H1 (cell line): ENCODE results near the gene LSM3.

Source experiments
- CTCF ChIP-seq, 3 experiments: IDR thresholded peaks; 1 replicate in 2 of 3; 2 replicates in 1 of 3; pipeline versions ENCODE4 v1.5.1 to v1.6.1; 2011; ENCODE audit warnings: low read length in 3 of 3, mild to moderate bottlenecking in 3 of 3, inconsistent platforms in 2 of 3, low read depth in 1 of 3, moderate library complexity in 1 of 3; ENCODE audit not compliant: insufficient read depth in 1 of 3; ENCODE audit errors: control extremely low read depth in 1 of 3
- EP300 ChIP-seq, 2 experiments: IDR thresholded peaks; 1 replicate in 1 of 2; 2 replicates in 1 of 2; pipeline ENCODE4 v1.6.1; 2011 to 2012; ENCODE audit warnings: low read depth in 2 of 2, low read length in 2 of 2, mild to moderate bottlenecking in 2 of 2, borderline replicate concordance in 1 of 2, inconsistent platforms in 1 of 2, moderate library complexity in 1 of 2
- SIN3A ChIP-seq, 2 experiments: IDR thresholded peaks in 1 of 2; conservative IDR thresholded peaks in 1 of 2; 2 replicates each; pipeline ENCODE4 v1.6.1; 2011 to 2012; ENCODE audit warnings: low read length in 2 of 2, improper control_type of control experiment in 1 of 2, low read depth in 1 of 2, mild to moderate bottlenecking in 1 of 2

- TF ChIP-seq EP300 (IDR thresholded peaks at IDR 0.05; ENCODE audit: borderline replicate concordance in 1 of 2, low read depth in 2 of 2, low read length in 2 of 2), result no peak
- no peak for TF ChIP-seq SIN3A (conservative IDR thresholded peaks at IDR 0.05 in 1 of 2, IDR thresholded peaks at IDR 0.05 in 1 of 2; ENCODE audit: low read depth in 1 of 2, low read length in 2 of 2)
- TF ChIP-seq CTCF (IDR thresholded peaks at IDR 0.05; ENCODE audit: control extremely low read depth in 1 of 3, insufficient read depth in 1 of 3, low read depth in 1 of 3, low read length in 3 of 3), result no peak
Observed at GRCh38 chr3:14144423-14145075, 34.1 kb upstream of the LSM3 start.
